ENCODE results near the gene GPC5.
"Not testable (repeated sequence)": the region's sequence is repeated elsewhere in the genome, so short reads cannot be mapped to it uniquely, and the experiment has no call there.

The GPC5 gene

DNA sequence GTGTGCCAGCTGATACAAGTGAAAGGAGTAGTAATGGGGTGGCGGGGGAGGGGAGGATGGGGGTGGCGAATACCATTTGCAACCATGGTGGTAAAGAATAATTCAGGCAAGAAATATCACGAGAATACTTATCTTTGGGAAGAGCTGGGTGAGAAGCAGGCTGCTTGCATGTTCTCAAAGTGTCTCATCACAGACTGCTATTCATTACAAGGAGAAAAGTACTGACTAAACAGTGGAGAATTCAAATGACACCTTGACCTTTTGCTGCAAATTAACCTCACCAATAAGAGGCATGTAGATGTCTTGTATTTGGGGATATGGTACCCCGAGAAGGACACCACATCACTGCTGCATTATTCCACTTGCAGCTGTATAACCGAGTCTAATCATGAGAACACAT is 1242.5 kb downstream of the GPC5 start:
- DNase-seq (ENCODE audit: low read depth in 2 of 2), result no peak

DNA sequence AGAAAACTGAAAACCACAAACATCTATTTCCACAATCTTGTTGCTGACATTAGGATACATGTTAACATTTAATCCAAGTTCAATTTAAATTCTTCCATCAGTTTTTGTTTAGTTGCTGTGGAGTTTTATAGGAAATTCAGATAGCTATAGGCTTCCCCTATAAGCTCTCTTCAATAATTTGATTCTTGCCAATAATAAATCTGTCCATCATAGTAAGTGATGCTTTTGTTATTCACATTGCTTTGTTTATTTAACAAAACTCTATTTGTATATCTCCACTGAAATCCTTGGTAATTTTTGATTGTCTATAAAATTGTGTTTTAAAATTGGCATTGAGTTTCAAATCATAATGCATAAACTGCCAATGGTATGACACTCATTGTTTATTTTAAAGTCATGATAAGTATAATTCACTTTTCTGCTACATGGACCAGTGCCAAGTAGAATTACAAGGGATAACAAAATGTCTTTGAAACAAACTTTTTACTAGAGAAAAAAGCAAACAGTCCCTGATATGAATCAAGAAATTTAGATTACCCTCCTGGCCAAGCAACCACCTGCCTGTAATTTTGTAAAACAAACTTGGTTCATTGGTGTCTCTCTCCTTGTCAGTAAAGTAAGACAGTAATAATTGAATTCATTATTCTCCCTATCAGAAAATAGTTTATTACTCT is 1250.9 kb downstream of the GPC5 start:
- DNase-seq (ENCODE audit: low read depth in 2 of 2), result no peak

DNA sequence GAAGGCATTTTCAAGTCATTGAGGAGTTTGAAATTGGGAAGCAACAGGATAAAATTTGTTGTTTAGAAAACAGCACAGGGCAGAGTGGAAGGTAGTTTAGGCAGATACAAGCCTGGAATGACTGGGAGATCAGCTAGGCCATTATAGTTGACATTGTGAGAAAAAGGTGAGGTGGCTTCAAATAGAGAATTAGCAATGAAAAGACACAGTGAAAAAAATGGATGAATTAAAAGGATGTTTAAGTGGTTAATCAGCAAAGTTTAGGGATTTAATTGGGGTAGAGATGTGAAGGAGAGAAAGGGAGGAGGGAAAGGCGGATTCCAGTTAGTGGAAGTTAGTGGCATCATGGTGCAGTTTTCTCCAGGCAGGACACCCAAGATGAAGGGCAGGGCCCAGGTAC is 1257.7 kb downstream of the GPC5 start:
- no peak for DNase-seq (ENCODE audit: low read depth in 2 of 2)

DNA sequence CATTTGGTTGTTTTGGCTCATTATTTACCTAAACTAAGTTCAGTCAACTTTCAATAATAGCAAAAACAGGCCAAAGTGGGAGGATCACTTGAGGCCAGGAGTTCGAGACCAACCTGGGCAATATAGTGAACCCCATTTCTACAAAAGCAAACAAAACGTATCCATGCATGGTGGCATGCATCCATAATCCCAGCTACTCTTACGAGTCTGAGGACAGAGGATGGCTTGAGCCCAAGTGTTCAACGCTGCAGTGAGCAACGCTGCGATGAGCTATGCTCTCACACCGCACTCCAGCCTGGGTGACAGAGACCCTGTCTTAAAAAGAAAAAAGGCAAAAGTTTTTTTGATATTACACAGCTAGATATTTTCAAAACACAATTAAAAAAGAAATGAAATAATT is 1258.2 kb downstream of the GPC5 start:
- DNase-seq (ENCODE audit: low read depth in 2 of 2), result no peak

DNA sequence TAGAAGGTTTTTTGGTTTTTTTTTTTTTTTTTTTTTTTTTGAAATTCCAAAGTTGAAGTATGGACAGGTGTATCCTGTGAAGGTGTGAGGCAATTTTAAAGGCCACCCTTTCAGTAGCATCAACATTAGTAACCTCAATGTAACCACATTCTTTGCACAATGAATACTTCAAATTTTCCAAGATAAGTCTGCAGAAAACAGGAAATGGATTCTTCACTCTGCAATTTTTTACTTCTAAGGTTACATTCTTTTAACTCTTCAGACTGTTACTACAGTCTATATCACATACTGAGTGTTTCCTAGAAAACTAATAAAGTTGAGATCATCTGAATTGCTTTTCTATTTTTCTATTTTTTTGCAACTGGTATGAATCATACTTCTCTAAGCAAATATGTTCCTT is 1259.1 kb downstream of the GPC5 start:
- DNase-seq (ENCODE audit: low read depth in 2 of 2), result no peak

DNA sequence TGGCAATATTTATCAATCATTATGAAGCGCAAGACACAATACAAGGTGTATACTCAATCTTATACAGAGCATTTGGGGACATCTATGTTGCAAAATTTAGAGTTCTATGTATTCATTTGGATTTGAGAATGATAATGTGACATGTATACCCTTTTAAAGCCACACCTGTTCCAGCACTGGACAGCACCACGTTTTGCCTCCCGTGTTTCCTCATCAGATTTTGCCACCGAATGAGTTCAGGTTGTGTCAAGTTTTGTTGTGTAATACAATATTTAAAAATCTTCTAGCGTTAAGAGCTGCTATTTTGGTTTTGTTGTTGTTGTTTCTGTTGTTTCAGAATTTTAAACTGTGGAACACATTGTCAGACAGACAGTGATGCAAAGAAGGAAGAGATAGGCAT is 1259.9 kb downstream of the GPC5 start:
- DNase-seq (ENCODE audit: low read depth in 2 of 2), result no peak

DNA sequence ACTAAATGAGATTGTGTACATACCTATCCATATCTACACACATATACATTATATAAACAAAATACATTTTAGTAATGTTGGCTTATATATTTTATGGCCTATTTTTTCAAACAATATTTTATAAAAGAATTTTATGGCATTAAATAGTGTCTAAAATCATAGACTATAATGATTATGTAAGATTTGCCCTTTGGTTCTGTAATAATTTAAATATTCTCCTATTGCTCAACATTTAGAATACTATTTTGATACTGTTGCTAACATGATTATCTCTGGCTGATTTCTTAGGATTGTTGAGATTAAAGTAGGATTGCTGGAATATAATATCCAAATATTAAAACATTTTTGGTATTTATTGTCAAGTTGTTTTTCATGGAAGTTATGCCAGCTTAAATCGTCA is 1263.0 kb downstream of the GPC5 start:
- no peak for DNase-seq (ENCODE audit: low read depth in 2 of 2)

DNA sequence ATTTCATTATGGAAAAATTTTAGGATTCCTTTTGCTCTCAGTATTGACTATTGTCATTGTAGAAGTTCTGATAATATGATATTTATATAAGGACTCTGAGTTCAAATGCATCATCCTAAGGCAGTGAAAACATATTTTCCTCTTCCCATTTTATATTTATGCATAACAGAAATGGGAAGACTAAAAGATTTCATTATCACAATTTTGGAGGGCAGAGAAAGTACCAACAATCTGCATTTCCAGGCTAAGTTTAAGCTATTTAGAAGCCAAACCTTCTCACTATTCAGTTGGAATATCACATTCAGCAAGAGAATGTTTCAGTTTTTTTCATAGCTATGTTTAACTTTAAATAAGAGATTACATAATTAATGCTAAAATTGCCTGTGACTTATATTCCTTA is 1269.7 kb downstream of the GPC5 start:
- DNase-seq (ENCODE audit: low read depth in 2 of 2), result no peak

DNA sequence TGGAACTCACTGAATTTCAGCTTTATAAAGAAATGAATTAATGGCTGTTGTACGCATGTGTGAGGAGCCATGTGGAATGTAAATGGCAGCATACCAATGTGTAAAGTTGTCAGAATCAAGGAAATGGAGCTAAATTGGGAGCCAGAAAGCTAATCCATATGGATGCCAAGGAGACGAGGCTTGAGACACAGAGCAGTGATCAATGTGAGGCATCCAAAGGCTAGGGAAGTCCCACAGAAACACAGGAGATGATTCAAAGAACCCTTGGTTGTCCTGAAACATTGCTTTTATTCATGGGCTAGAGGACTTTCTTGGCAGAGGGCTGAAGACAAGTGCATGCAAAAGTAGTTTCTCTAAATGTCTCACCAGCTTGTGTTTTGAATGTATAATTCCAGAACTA is 1271.7 kb downstream of the GPC5 start:
- no peak for DNase-seq (ENCODE audit: low read depth in 2 of 2)

DNA sequence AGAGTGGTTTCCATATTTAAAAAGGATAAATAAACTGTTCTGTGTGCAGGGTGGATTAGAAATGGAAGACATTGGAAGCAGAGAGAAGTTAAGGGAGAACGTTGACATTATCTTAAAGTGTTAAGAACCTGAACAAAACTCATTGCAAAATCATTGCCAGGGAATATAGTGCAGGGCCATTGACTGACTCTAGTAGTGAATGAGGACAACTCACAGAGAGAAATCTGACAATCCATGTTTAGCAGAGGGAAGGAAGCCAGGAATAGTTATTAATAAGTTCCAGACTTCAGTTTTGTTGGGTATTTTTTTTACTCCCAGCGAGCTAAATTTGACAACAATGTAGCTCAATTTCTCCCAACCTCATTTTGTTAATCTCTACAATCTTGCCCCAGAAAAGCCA is 1273.4 kb downstream of the GPC5 start:
- DNase-seq (ENCODE audit: low read depth in 2 of 2), result no peak

DNA sequence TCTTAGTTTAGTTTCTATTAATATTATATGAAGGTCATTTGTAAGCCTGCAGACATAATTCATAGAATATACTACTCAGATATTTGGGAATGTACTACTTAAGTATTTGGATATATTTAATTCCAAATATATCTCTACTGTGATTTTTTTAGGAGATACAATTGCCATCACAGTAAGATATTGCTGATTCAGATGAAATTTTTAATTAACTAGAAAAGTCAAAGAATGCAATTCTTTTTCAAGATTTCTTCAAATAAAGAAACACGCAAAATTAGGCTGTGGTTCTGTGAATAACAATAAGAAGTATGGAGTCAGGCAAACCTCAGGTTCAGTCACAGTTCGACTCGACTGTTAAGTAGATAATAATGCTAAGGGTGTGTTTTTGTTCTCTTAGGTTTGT is 1277.8 kb downstream of the GPC5 start:
- DNase-seq (ENCODE audit: low read depth in 2 of 2), result no peak

DNA sequence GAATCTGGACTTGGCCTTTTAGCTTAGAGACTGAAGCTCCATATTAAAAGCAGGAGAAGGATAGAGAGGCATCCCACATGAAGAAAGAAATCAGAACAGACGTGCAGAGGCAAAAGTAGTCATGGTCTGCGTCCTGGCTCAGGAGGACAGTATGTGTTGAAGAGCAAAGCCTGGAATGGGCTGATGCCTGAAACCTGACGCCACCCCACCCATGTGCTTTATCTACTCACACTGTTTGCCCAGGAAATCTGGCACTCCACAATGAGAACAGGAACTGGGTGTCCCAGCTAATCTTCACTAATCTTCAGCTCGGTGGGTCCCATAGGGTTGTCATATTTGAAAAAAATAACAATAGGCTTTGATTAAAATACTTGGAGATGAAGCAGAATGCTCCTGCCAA is 1279.2 kb downstream of the GPC5 start:
- no peak for DNase-seq (ENCODE audit: low read depth in 2 of 2)

DNA sequence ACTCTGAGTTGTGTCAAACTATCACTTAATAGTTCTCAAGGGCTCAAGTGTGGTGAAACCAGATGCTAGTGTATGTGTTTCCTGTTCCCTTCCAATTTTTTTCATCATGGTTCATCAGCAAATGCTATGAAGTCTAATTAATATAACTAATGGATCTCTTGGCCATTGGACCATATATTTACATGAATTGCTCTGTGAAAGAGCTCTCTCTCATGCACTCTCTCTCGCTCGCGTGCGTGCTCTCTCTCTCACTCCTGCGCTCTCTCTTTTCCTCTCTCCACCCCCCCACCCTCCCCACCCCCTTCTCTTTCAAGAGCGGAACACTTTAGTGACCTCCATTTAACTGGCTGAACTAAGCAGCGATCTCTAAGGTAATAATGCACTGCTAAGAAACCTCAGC is 1281.2 kb downstream of the GPC5 start:
- DNase-seq (ENCODE audit: low read depth in 2 of 2), result no peak

DNA sequence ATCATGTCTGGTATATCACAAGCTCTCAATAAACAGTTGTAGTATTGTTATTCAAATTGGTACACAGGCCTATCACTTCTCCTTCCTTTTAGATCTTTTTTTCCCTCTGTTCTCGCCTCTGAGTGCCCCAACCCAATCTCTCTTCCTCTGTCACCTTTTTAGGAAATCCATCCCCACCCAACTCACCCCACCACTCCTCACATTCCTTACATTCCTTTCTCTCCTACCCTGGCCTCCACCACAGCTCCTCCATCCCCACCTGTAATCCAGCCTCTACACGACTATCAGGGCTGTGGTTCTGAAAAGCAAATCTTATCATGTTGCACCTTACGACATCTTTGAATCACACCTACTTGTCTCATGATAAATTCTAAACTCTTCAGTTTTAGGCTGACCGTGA is 1282.8 kb downstream of the GPC5 start:
- no peak for DNase-seq (ENCODE audit: low read depth in 2 of 2)

DNA sequence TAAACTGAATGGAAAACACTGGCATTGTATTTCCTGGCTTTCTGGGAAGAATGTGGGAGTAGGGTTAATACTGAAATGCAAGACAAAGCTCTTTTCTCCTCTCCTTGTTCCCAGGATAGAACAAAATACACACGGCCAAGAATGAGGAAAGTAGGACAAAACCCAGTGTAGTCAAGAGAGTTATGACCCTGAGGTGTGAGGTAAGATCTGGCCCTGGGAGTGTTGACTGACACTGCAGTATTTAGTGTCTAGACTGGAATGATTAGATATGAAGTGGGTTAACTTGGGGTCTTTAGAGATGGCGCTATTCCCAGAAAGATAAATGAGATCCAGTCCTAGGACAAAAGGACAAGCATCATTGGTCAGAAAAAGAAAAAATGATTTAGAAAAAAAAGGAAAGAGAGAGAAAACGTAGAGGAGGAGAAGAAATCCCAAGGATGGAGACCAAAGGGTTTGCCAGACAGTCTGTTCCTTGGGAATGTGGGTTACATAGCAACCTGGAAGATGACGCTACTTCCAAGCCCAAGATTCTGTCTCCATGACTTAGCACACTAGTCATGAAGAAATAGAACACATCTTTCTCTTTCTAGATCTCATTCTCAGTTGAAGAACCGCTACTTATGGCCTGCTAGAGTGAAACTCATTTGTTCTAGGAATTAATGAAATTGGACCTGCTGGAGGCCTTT is 1284.6 kb downstream of the GPC5 start:
- no peak for DNase-seq (ENCODE audit: low read depth in 2 of 2)

DNA sequence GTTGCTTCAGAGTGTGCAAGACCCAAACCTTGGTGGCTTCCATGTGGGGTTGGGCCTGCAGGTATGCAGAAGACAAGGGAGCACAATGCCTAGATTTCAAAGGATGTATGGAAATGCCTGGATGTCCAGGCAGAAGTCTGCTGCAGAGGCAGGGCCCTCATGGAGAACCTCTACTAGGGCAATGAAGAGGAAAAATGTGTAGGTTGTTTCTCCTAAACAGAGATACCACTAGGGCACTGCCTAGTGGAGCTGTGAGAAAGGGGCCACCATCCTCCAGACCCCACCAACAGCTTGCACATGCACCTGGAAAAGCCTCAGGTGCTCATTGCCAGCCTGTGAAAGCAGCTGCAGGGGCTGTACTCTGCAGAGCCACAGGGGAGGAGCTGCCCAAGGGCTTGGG is 1295.6 kb downstream of the GPC5 start:
- DNase-seq (ENCODE audit: low read depth in 2 of 2), result no peak

DNA sequence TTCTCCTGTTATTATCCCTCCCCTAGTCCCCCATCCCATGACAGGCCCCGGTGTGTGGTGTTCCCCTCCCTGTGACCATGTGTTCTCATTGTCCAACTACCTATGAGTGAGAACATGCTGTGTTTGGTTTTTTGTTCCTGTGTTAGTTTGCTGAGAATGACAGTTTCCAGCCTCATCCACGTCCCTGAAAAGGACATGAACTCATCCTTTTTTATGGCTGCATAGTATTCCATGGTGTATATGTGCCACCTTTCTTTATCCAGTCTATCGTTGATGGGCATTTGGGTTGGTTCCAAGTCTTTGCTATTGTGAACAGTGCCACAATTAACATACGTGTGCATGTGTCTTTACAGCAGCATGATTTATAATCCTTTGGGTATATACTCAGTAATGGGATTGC is 1297.4 kb downstream of the GPC5 start:
- not testable (repeated sequence) for DNase-seq (ENCODE audit: low read depth in 2 of 2)

DNA sequence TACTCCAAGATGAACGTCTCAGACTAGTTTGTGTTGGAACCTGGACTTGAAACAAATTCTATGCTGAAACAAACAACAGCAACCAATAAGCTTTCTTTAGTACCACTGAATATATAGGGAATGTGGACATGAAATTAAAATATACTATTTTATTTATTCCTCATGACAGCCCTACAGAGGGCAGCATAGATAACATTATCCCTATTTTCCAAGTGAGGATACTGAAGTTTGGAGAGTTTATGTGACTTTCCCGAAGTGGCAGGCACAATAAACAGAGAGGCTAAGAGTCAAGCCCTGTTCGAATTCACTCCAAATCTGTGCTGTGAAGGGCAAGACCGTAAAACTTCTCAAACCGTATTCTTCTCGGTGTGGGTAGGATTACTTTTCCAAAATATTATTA is 1318.3 kb downstream of the GPC5 start:
- DNase-seq (ENCODE audit: low read depth in 2 of 2), result no peak

DNA sequence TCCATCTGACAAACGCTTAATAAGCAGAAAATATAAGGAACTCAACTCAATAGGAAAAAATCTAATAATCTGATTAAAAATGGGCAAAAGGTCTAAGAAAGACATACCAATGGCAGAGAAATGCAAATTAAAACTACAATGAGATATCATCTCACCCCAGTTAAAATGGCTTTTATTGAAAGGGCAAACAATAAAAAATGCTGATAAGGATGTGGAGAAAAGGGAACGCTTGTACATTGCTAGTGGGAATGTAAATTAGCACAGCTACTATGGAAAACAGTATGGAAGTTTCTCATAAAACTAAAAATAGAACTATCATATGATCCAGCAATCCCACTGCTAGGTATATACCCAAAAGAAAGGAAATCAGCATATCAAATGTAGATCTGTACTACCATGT is 1319.4 kb downstream of the GPC5 start:
- DNase-seq (ENCODE audit: low read depth in 2 of 2), result no peak

DNA sequence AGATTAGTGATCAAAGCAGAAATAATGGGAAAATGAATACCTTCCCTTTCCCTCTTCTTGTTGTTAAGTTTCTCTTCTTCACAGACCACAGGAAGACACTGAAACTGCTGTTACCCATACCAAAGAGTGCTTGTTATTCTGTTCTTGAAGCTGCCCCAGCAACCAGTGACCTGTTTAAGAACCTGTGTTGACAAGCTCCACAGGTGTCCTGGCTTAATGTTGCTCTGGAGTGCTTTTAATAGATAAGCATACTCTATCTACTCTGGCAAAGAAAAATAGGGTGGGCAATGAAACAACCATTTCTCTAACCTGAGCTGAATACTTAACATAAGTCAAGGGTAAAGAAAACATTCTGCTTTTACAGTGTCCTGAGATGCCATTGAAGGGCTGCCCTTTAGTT is 1321.4 kb downstream of the GPC5 start:
- no peak for DNase-seq (ENCODE audit: low read depth in 2 of 2)

DNA sequence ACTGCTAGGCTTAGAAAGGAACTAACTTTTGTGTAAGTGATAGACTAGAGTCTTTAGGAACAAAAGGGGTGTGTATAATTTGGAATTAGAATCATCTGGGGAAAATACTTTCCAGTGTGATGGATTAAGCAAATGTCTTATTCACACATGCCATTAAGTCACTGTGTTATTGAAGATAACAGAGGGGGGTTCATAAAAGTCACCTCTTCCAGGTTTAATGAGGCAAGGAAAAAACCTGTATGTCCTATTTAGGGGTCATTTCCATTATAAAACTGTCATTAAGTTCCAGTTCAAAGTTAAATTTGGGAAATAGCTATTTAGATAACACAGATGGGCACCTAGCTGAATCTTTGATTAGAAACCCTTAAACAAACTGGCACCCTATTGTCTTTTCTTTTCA is 1323.2 kb downstream of the GPC5 start:
- DNase-seq (ENCODE audit: low read depth in 2 of 2), result no peak

DNA sequence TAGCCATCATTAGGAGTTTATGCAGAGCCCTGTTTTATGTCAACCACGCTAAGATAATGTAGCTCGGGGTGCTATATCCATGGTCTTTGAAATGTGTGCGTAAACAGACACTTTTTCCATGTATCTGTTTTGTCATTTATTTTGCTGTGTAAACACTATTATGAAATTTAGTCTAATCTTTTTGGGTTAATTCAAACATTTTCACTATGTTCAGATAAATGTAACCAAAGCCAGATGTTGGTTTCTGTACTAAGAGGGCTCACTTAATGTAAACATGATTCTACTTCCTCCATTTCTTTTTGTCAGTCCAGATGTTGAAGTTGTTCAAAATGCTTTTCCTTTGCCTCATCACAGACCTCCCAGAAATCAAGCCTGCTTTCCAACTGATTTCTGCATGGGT is 1328.7 kb downstream of the GPC5 start:
- no peak for DNase-seq (ENCODE audit: low read depth in 2 of 2)

DNA sequence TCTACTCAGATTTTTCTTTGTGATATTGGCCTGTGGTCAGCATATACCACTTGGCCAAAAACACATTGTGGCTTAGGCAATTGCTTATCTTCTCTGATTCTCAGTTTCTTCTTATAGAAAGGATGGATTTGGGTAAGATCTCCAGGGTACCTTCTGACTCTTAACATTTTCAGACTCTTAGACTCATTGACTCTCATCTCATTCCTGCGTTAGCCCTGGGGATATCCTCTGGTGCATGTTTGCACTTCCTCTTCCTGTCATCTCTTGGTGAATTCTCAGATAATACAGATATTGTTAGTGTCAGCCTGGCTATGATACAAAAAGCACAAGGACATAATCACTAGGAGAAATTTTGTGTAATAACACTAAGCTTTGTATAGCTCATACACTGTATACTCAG is 1335.6 kb downstream of the GPC5 start:
- DNase-seq (ENCODE audit: low read depth in 2 of 2), result no peak

DNA sequence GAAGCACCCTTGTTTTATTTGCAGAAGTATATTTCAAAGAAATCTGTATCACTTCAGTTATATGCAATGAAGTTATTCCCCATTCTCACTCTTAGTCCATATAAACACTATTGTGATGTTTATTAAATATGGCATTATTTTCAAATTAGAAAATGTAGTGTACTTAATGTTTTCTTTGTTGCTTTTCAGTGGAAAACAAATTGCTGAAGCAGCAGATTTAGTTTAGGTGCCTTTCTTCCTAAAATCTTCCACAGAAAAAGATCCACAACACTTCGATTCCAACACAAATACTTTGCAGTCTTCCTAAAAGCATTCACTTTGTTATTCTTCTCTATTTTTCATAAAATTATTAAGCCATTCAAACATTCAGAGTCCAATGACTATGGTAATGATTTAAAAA is 1336.1 kb downstream of the GPC5 start:
- DNase-seq (ENCODE audit: low read depth in 2 of 2), result no peak
